HL-60 (cell line): Measurements from ENCODE around the gene CHST2.

Experiments
- CTCF ChIP-seq: IDR thresholded peaks from one replicate; pipeline ENCODE4 v1.5.1; 2011; ENCODE audit warnings: low read length, control low read depth, inconsistent platforms; ENCODE audit not compliant: insufficient read depth
- TF ChIP-seq, protein P1 (sequence below): IDR thresholded peaks from 2 replicates; pipeline ENCODE4 v1.6.1; 2012; ENCODE audit warnings: low read depth; ENCODE audit not compliant: insufficient replicate concordance

DNA sequence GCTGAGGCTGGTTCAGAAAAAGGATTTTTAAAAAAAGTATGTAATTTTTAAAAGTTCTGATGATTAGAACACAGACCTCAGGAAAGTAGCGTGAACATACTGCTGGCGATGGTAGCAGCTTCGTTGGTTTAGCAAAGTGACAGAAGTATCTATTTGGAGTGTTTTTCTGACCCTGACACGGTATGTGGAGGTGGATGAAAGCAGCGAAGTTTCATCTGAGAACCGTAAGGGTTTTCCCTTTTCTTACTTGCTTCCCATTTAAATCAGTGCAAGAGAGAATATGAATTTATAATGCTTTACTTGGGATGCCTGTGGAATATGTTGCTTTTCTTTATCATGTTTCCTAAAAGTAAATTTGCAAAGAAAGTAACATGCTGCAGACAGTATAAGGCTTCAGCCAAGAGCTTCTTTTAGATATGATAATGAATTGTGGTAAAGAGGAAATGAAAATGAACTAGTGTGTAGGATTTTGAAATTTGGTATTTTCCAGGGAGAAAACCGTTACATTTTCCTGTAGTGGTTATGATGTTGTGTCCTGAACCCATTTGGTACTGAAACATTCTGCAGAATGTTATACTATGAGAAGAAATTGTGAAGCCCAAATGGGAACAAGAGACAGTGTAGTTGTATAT, 3.9 kb downstream of the CHST2 start:
- no peak for TF ChIP-seq CTCF
- TF ChIP-seq, protein P1, sequence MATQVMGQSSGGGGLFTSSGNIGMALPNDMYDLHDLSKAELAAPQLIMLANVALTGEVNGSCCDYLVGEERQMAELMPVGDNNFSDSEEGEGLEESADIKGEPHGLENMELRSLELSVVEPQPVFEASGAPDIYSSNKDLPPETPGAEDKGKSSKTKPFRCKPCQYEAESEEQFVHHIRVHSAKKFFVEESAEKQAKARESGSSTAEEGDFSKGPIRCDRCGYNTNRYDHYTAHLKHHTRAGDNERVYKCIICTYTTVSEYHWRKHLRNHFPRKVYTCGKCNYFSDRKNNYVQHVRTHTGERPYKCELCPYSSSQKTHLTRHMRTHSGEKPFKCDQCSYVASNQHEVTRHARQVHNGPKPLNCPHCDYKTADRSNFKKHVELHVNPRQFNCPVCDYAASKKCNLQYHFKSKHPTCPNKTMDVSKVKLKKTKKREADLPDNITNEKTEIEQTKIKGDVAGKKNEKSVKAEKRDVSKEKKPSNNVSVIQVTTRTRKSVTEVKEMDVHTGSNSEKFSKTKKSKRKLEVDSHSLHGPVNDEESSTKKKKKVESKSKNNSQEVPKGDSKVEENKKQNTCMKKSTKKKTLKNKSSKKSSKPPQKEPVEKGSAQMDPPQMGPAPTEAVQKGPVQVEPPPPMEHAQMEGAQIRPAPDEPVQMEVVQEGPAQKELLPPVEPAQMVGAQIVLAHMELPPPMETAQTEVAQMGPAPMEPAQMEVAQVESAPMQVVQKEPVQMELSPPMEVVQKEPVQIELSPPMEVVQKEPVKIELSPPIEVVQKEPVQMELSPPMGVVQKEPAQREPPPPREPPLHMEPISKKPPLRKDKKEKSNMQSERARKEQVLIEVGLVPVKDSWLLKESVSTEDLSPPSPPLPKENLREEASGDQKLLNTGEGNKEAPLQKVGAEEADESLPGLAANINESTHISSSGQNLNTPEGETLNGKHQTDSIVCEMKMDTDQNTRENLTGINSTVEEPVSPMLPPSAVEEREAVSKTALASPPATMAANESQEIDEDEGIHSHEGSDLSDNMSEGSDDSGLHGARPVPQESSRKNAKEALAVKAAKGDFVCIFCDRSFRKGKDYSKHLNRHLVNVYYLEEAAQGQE = no peak
